HL-60 (cell line): ENCODE results near the gene EP300.
A peak's percentile ranks its signal among the peaks of the same experiment; 100 is the strongest.

Experiments used
- DNase-seq, 2 experiments: peaks; one replicate each; pipeline ENCODE4 v3.0.0-alpha.2; 2010 to 2020; ENCODE audit warnings: low read depth in 1 of 2, low spot score in 1 of 2
- H3K27ac ChIP-seq: fragments of 250-450 bp; sonication (Bioruptor Pico); replicated peaks from 2 replicates; pipeline ENCODE4 v1.5.1; 2020; ENCODE audit warnings: mild to moderate bottlenecking, moderate library complexity
- H3K27me3 ChIP-seq: fragments of 250-450 bp; sonication (Bioruptor Pico); 2 replicates; pipeline ENCODE4 v1.5.1; 2021; ENCODE audit warnings: mild to moderate bottlenecking, moderate library complexity; ENCODE audit not compliant: insufficient read depth, poor library complexity, severe bottlenecking
- H3K4me3 ChIP-seq: replicated peaks from 2 replicates; pipeline ENCODE4 v1.5.1; 2011; ENCODE audit warnings: mild to moderate bottlenecking, control low read depth, low read length; ENCODE audit not compliant: insufficient read depth
- GABPA ChIP-seq: IDR thresholded peaks from 2 replicates; pipeline ENCODE4 v1.6.1; 2012; ENCODE audit warnings: low read depth
- POLR2AphosphoS5 ChIP-seq: IDR thresholded peaks from 2 replicates; pipeline ENCODE4 v1.6.1; 2012; ENCODE audit warnings: low read depth
- REST ChIP-seq: IDR thresholded peaks from 2 replicates; pipeline ENCODE4 v1.6.1; 2012; ENCODE audit warnings: low read depth; ENCODE audit not compliant: insufficient replicate concordance
- SPI1 ChIP-seq: IDR thresholded peaks from 2 replicates; pipeline ENCODE4 v1.6.1; 2012; ENCODE audit warnings: low read depth, mild to moderate bottlenecking, borderline replicate concordance
- TF ChIP-seq, protein P1 (sequence below): IDR thresholded peaks from one replicate; pipeline ENCODE4 v1.5.1; 2011; ENCODE audit warnings: low read length, control low read depth, inconsistent platforms; ENCODE audit not compliant: insufficient read depth

EP300 gene

DNA sequence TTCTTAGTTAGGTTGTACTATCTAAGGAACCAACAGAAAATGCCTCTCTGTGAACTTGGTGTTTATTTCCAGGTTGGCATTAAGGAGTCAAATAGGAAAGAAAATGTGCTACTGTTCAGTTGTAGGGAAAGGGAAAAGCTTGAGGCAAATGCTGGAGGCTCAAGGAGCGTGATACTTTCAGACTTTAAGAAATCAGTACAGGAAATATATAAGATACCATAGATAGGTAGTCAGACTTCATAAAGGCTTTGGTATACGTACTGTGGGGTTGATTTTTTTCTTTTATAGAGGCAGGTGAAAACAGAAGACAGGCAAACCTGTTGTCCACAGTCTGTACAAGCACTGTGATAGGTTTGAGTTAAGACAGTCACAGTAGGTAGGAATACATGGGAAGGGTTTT is 30.8 kb downstream of the EP300 start:
- no peak overlapping the region for H3K4me3 ChIP-seq
- TF ChIP-seq, protein P1, sequence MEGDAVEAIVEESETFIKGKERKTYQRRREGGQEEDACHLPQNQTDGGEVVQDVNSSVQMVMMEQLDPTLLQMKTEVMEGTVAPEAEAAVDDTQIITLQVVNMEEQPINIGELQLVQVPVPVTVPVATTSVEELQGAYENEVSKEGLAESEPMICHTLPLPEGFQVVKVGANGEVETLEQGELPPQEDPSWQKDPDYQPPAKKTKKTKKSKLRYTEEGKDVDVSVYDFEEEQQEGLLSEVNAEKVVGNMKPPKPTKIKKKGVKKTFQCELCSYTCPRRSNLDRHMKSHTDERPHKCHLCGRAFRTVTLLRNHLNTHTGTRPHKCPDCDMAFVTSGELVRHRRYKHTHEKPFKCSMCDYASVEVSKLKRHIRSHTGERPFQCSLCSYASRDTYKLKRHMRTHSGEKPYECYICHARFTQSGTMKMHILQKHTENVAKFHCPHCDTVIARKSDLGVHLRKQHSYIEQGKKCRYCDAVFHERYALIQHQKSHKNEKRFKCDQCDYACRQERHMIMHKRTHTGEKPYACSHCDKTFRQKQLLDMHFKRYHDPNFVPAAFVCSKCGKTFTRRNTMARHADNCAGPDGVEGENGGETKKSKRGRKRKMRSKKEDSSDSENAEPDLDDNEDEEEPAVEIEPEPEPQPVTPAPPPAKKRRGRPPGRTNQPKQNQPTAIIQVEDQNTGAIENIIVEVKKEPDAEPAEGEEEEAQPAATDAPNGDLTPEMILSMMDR: no peak
- TF ChIP-seq REST (no peak), GABPA (no peak), POLR2AphosphoS5 (no peak), SPI1 (no peak)
- H3K27ac ChIP-seq: no peak overlapping the region
- H3K27me3 ChIP-seq: no peaks in the 10 kb centered on the region
- DNase-seq: no peak

- TF ChIP-seq REST (no peak), GABPA (no peak), SPI1 (no peak), POLR2AphosphoS5 (no peak)
- TF ChIP-seq, protein P1: no peak
- H3K4me3 ChIP-seq: no peak overlapping the region
- no peaks in the 10 kb centered on the region for H3K27me3 ChIP-seq
- no peak for DNase-seq
- no peak overlapping the region for H3K27ac ChIP-seq
Observed at GRCh38 chr22:41124086-41124485, 31.7 kb downstream of the EP300 start.

DNA sequence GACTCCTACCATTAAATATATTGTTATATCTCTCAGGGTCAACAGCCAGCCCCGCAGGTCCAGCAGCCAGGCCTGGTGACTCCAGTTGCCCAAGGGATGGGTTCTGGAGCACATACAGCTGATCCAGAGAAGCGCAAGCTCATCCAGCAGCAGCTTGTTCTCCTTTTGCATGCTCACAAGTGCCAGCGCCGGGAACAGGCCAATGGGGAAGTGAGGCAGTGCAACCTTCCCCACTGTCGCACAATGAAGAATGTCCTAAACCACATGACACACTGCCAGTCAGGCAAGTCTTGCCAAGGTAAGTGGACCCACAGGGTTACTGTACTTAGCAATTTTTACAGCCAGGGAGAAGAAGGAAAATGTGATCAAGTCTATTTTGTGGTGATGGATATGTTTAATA is 35.1 kb downstream of the EP300 start:
- peak in 1 of 2 experiments; percentile 87 for DNase-seq
- Histone ChIP-seq H3K4me3 (no peak overlapping the region), H3K27ac (no peak overlapping the region), H3K27me3 (no peaks in the 10 kb centered on the region)
- no peak for TF ChIP-seq REST
- TF ChIP-seq POLR2AphosphoS5: no peak
- TF ChIP-seq SPI1: peak; percentile 89
- TF ChIP-seq GABPA: no peak
